Ishikawa (cell line): ENCODE measurements around the gene CMSS1.

ENCODE experiments used
- CEBPB ChIP-seq: IDR thresholded peaks from 2 replicates; pipeline ENCODE4 v1.6.1; 2012
- EP300 ChIP-seq: IDR thresholded peaks from 2 replicates; pipeline ENCODE4 v1.6.1; 2012; ENCODE audit warnings: borderline replicate concordance
- FOXM1 ChIP-seq: IDR thresholded peaks from 2 replicates; pipeline ENCODE4 v1.6.1; 2012; ENCODE audit warnings: low read depth, borderline replicate concordance
- RAD21 ChIP-seq: IDR thresholded peaks from 2 replicates; pipeline ENCODE4 v1.6.1; 2012; ENCODE audit warnings: low read depth
- YY1 ChIP-seq: IDR thresholded peaks from 2 replicates; pipeline ENCODE4 v1.6.1; 2012; ENCODE audit warnings: low read depth
- ZBTB7A ChIP-seq: IDR thresholded peaks from 2 replicates; pipeline ENCODE4 v1.6.1; 2012; ENCODE audit warnings: low read depth

DNA sequence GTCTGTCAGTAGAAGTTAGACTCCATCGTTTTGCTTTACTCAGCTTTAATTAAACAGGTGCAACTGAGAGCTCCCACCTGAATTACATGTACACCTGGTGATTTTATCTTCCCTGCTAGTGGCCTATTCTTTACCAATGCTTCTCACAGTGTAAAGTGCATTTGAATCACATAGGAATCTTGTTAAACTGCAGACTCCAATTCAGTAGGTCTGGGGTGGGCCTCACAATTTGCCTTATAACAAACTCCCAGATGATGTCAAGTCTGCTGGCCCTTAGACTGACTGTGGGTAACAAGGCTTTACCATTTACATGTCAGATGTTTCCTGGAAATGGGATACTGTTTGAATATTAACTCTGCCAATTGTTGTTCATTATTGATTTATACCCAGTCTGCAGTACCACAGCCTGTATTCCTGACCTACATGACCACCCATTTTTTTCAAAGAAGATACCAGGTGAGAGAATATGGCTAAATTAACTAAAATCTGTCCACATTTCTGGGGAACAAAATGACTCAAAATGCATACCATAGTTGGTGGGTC lies 37.2 kb downstream of the CMSS1 start:
- TF ChIP-seq ZBTB7A: no peak
- TF ChIP-seq YY1: no peak
- TF ChIP-seq EP300: no peak
- no peak for TF ChIP-seq FOXM1
- TF ChIP-seq CEBPB: no peak
- TF ChIP-seq RAD21: no peak
